NCI-H1436 treated with DMSO at 0.1 percent for 48 hours (cell line): ENCODE results near the gene FBXL7.

Experiments used
- DNase-seq: peaks from one replicate; lab custom pipeline; 2025; lab: John Stamatoyannopoulos, UW

The FBXL7 gene

DNA sequence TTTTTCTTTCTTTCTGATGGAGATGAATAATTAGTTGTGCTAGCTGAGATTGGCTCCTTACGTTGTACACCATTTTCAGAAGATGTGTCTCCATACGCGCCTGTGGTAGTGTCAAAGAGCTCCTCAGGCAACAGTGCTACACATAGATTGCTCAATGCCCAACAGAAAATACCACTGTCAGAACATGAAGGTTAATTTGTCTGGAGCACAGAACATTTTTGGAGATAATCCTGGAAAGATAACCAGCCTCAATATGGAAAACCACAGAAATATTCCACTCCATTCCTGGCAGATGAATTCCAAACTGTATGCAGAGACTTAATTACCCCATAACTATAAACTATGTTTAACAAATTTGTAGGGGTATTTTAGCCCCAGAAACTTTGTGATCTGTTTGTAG, 446.0 kb downstream of the FBXL7 start:
- no peak for DNase-seq

DNA sequence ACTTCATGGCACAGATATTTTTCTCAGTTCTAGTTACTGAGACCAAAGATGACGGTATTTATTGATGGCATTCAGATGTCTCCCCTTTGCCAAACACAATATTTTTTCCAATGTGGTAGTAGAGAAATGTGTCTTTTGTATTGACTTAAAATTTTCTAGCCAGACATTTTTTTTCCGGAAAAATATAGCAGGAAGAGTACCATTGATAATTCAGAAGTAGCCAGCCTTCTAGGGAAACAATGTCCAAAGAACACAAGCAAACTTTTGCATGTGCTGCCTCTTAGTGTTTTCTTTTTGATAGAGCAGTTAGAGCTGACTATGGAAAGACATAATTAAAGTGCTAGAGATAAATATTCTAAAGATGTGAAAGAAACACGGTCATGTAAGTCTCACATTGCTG, 448.2 kb downstream of the FBXL7 start:
- no peak for DNase-seq

DNA sequence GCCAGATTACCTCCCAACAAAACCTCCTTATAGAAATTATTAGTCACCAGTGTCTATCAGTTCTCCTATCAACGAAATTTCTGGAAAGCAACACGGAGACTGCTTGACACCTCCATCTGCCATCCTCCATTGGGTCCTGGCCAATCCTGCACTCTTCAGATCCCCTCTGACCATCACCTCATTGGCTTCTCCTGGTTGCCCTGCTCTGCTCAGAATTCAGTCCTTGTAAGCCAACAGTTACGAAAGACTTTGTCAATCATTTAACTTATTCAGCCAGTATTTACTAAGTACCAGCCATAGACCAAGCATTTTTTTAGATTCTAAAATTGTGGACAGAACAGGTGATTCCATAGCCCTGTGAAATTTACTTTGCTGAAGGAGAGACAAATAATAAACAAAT, 451.1 kb downstream of the FBXL7 start:
- DNase-seq, result no peak

DNA sequence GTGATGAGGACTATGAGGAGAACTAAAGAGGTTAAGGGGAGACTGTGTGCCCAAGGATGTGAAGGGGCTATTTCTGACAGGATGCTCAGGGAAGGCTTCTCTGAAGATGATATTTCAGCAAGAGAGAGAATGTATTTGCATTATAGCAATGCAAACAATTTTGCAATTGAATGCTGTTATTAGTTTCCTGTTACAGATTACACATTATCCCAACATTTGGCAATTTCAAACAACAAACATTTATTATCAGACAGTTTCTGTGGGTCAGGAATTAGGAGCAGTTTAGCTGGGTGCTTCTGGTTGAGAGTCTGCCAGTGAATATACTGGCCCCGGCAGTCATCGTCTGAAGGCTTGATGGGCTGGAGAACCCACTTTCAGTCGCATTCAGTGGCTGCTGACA, 451.6 kb downstream of the FBXL7 start:
- no peak for DNase-seq

- DNase-seq, result no peak
Observed at GRCh38 chr5:15956622-15957021, 456.6 kb downstream of the FBXL7 start.

DNA sequence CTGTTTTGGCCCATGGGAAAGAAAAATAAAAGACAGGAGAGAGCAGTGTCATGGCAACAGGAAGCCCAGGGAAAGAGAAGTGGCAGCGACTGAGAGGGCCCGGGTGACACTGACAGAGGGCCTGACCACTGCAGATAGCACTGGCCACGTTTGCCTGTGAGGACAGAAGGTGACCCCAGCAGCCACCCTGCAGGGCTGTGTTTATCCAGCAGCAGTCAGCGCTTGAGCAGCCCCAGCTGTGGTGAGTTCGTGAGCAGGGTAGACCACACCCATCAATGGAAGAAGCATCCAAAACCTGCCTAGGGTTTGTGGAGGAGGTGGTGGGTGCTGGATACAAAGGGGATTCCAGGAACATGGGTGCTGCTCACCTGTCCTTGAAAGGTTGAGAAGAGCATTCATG, 457.1 kb downstream of the FBXL7 start:
- no peak for DNase-seq

DNA sequence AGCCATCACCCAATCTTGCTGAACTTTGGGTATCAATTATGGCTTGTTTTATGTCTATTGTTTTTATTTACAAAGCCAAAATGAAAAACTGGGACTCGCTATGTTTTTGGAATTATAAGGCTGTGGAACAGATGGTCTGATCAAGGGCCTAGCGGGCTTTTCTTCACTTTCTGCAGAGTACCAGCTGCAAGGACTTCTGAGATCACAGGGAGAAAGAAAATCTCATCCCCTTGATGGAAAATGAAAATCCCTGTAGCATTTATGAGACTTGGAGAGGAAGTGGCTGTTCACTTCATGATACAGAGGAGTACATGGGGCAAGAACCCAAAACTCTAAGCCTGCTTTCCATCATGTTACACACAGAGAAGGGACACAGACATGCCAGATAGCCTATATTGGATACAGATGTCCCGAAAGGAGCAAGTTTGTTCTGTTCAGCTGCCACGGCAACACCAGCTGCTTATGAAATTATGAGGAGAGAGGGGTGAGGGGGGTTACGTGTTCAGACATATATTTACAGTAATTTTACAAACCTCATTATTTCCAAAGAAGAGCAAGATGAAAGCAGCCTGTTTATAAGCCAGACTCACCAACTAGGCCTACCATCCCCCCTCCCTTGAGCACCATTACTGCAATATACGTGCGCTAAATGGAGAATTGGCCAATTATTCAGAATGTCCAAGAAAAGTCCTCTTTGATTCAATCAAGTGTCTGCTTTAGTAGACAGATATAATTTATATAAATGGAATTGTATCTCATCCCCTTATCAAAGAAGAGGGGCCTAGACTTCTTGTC, 459.6 kb downstream of the FBXL7 start:
- no peak for DNase-seq

GRCh38 chr5:15966066-15966640, 466.2 kb downstream of the FBXL7 start:
- no peak for DNase-seq

GRCh38 chr5:15966651-15967050, 466.7 kb downstream of the FBXL7 start:
- DNase-seq, result no peak

DNA sequence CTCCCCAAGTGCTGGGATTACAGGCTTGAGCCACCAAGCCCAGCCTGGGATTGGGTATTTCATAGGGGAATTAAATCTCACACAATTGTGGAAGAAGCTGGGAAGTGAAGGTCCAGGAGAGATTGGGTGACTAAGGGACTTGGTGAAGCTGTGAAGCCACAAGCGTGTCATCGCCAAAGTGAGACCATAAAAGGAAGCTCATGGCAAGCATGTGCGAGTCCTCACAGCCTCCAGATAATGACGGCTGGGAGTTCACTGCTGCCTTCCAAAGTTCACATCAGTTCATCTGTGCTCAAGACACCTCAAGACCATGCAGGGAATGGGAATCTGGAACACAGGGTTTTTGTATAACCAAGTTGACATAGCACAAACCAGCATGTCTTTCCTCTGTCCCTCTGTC, 469.0 kb downstream of the FBXL7 start:
- DNase-seq, result no peak

- DNase-seq, result no peak
Observed at GRCh38 chr5:15977851-15978250, 477.9 kb downstream of the FBXL7 start.

- DNase-seq, result no peak
Observed at GRCh38 chr5:15980835-15981234, 480.9 kb downstream of the FBXL7 start.

GRCh38 chr5:15983392-15983791, 483.4 kb downstream of the FBXL7 start:
- no peak for DNase-seq
